A673 (cell line): Measurements from ENCODE around the gene GRPEL2.

Experiments
- EZH2 ChIP-seq: fragments of 200-600 bp; sonication (generic); IDR thresholded peaks from 2 replicates; pipeline ENCODE4 v1.6.1; 2017; ENCODE audit warnings: borderline replicate concordance, low read depth, mild to moderate bottlenecking, mixed read lengths, antibody characterized with exemption, low read length; ENCODE audit not compliant: poor library complexity, severe bottlenecking
- TF ChIP-seq, protein P1 (sequence below): fragments of 300-800, 200-600 bp; sonication (generic); conservative IDR thresholded peaks from 2 replicates; pipeline ENCODE4 v1.5.1; 2017; ENCODE audit warnings: low read depth, mild to moderate bottlenecking, antibody characterized with exemption, low read length, moderate library complexity, mixed read lengths

DNA sequence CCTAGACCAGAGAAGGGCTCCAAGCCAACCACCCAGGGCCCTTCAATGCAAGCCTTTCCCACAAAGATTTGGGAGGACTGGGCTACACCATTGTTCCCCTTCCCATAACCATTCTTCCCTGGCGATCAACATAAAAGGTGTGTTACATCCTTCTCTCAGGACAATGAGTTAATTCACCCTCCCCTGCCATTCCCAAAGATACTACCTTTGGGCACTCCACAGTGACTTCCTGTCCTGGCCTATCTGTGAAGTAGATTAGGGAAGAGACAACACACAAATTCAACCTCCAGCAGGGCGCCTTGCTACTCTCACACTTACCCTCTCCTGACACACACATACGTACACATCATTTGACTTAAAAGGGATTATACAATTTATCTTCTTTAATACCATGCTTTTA, 57.0 kb downstream of the GRPEL2 start:
- TF ChIP-seq, protein P1, sequence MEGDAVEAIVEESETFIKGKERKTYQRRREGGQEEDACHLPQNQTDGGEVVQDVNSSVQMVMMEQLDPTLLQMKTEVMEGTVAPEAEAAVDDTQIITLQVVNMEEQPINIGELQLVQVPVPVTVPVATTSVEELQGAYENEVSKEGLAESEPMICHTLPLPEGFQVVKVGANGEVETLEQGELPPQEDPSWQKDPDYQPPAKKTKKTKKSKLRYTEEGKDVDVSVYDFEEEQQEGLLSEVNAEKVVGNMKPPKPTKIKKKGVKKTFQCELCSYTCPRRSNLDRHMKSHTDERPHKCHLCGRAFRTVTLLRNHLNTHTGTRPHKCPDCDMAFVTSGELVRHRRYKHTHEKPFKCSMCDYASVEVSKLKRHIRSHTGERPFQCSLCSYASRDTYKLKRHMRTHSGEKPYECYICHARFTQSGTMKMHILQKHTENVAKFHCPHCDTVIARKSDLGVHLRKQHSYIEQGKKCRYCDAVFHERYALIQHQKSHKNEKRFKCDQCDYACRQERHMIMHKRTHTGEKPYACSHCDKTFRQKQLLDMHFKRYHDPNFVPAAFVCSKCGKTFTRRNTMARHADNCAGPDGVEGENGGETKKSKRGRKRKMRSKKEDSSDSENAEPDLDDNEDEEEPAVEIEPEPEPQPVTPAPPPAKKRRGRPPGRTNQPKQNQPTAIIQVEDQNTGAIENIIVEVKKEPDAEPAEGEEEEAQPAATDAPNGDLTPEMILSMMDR, result no peak
- no peak for TF ChIP-seq EZH2
